HT1080 (cell line): Measurements from ENCODE around the gene RNASE13. TPM values are rescaled to one million over a fixed set of nuclear protein-coding genes. Genes with fewer than 3 reads are reported as not detected.
"Not testable (repeated sequence)": the region's sequence is repeated elsewhere in the genome, so short reads cannot be mapped to it uniquely, and the experiment has no call there.

Experiments used
- DNase-seq: peaks from one replicate; pipeline ENCODE4 v3.0.0-alpha.2; 2015; ENCODE audit warnings: low read depth
- total RNA-seq: library from RNA; depleted of rRNA; stranded (reverse); fragments of >200 nt; shearing (Covaris generic); gene quantifications from 2 replicates; pipeline ENCODE4 v1.2.3, GENCODE V29; 2014

RNASE13 gene
- total RNA-seq, 1 experiment from 2014 or later = not detected

GRCh38 chr14:21042918-21043317 is 8.3 kb upstream of the RNASE13 start:
- no peak for DNase-seq

GRCh38 chr14:21041676-21042433 is 7.2 kb upstream of the RNASE13 start, which contains the start of gene RNASE7:
Gene RNASE7, plus strand, starts transcription at chr14:21042362. Its CDS starts 631 bp downstream, at chr14:21042993.
- DNase-seq = peak; percentile 74

GRCh38 chr14:21040941-21041340 is 6.3 kb upstream of the RNASE13 start:
- DNase-seq = not testable (repeated sequence)

- no peak for DNase-seq
Observed at GRCh38 chr14:21040370-21040925, 5.8 kb upstream of the RNASE13 start.

GRCh38 chr14:21039585-21040369 is 5.2 kb upstream of the RNASE13 start:
- peak; percentile 67 for DNase-seq

- no peak for DNase-seq
Observed at GRCh38 chr14:21038441-21039422, 4.1 kb upstream of the RNASE13 start.

GRCh38 chr14:21037156-21037555 is 2.5 kb upstream of the RNASE13 start:
- DNase-seq = no peak

- peak; percentile 50 for DNase-seq
Observed at GRCh38 chr14:21036751-21037150, 2.1 kb upstream of the RNASE13 start.

GRCh38 chr14:21033133-21033698 is 1.4 kb downstream of the RNASE13 start:
- DNase-seq = no peak

GRCh38 chr14:21032326-21033132 is 2.1 kb downstream of the RNASE13 start:
- no peak for DNase-seq

GRCh38 chr14:21030531-21030930 is 4.1 kb downstream of the RNASE13 start:
- DNase-seq = no peak

- DNase-seq = no peak
Observed at GRCh38 chr14:21029917-21030316, 4.7 kb downstream of the RNASE13 start, which contains the start of gene TPPP2. Gene TPPP2, plus strand, starts transcription at chr14:21030217. Its CDS starts 365 bp downstream, at chr14:21030582.

- no peak for DNase-seq
Observed at GRCh38 chr14:21026988-21027315, 7.7 kb downstream of the RNASE13 start.

GRCh38 chr14:21026274-21026987 is 8.2 kb downstream of the RNASE13 start:
- DNase-seq = no peak

GRCh38 chr14:21025371-21026273 is 9.0 kb downstream of the RNASE13 start:
- DNase-seq = no peak

- DNase-seq = no peak
Observed at GRCh38 chr14:21024585-21025370, 9.8 kb downstream of the RNASE13 start, which contains the start of gene NDRG2. Gene NDRG2, minus strand, starts transcription at chr14:21025061. Its CDS starts 1,746 bp downstream, at chr14:21023315.
